DOHH2 (cell line): ENCODE measurements around the gene MMAB.

Source experiments
- CTCF ChIP-seq: fragments of 200-600 bp; sonication (generic); IDR thresholded peaks from one replicate; pipeline ENCODE4 v1.5.1; 2014; ENCODE audit warnings: antibody characterized with exemption, mild to moderate bottlenecking, low read depth, low read length; ENCODE audit not compliant: poor library complexity, severe bottlenecking
- EZH2phosphoT487 ChIP-seq: fragments of 200-600 bp; sonication (generic); IDR thresholded peaks from 2 replicates; pipeline ENCODE4 v1.6.1; 2017; ENCODE audit warnings: borderline replicate concordance, mild to moderate bottlenecking, antibody characterized with exemption, low read length, moderate library complexity, mixed read lengths

GRCh38 chr12:109542014-109542413, 31.3 kb downstream of the MMAB start:
- TF ChIP-seq CTCF (no peak), EZH2phosphoT487 (no peak)
